Endodermal cell (in vitro differentiated cells): ENCODE data around the gene JSRP1. TPM values are rescaled to one million over a fixed set of nuclear protein-coding genes. Genes with fewer than 3 reads are reported as not detected.

Source experiments
- DNase-seq: peaks from one replicate; pipeline ENCODE4 v3.0.0-alpha.2; 2017
- H3K27ac ChIP-seq: 2 replicates; pipeline ENCODE4 v1.5.1; 2013; ENCODE audit warnings: mild to moderate bottlenecking, low read depth, low read length, moderate library complexity
- H3K27me3 ChIP-seq: 2 replicates; pipeline ENCODE4 v1.6.1; 2013; ENCODE audit warnings: mild to moderate bottlenecking, low read length, moderate library complexity; ENCODE audit not compliant: insufficient read depth, control insufficient read depth, poor library complexity, severe bottlenecking
- H3K36me3 ChIP-seq: 2 replicates; pipeline ENCODE4 v1.7.0; 2013; ENCODE audit warnings: mild to moderate bottlenecking, low read length, moderate library complexity; ENCODE audit not compliant: control insufficient read depth, insufficient read depth
- H3K4me1 ChIP-seq: one replicate; pipeline ENCODE4 v1.7.0; 2013; ENCODE audit warnings: low read length; ENCODE audit not compliant: control insufficient read depth, insufficient read depth
- H3K4me3 ChIP-seq: 2 replicates; pipeline ENCODE4 v1.5.1; 2013; ENCODE audit warnings: mild to moderate bottlenecking, low read length, moderate library complexity
- H3K9ac ChIP-seq: 2 replicates; pipeline ENCODE4 v1.6.1; 2013; ENCODE audit warnings: mild to moderate bottlenecking, low read length, moderate library complexity; ENCODE audit not compliant: poor library complexity, severe bottlenecking; ENCODE audit errors: extremely low read depth
- H3K9me3 ChIP-seq: 2 replicates; pipeline ENCODE4 v1.6.1; 2013; ENCODE audit warnings: mild to moderate bottlenecking, low read length, moderate library complexity; ENCODE audit not compliant: control insufficient read depth
- H3K27ac Mint-ChIP-seq: 2 replicates; pipeline ENCODE4 v1.8.0; 2020; ENCODE audit warnings: mixed read lengths
- H3K27me3 Mint-ChIP-seq: 2 replicates; pipeline ENCODE4 v1.8.0; 2021; ENCODE audit warnings: mild to moderate bottlenecking, mixed read lengths; ENCODE audit not compliant: insufficient read depth
- H3K36me3 Mint-ChIP-seq: 2 replicates; pipeline ENCODE4 v1.8.0; 2020; ENCODE audit warnings: low read depth, mixed read lengths
- H3K4me1 Mint-ChIP-seq: 2 replicates; pipeline ENCODE4 v1.8.0; 2020; ENCODE audit warnings: mixed read lengths
- H3K4me3 Mint-ChIP-seq: 2 replicates; pipeline ENCODE4 v1.8.0; 2020; ENCODE audit warnings: mild to moderate bottlenecking, moderate library complexity, mixed read lengths
- H3K9me3 Mint-ChIP-seq: 2 replicates; pipeline ENCODE4 v1.8.0; 2020; ENCODE audit warnings: mild to moderate bottlenecking, mixed read lengths
- WGBS, 2 experiments: methylation state at CpG; one replicate each; pipeline versions ENCODE4 v1.1.5 to v1.1.7; 2013; ENCODE audit warnings: missing lambda C conversion rate in 2 of 2, mixed read lengths in 1 of 2; ENCODE audit not compliant: insufficient coverage in 1 of 2, insufficient read length in 1 of 2; 5-methylcytosine and 5-hydroxymethylcytosine counted together
- total RNA-seq, 2 donors: library from RNA; stranded (reverse); fragmentation: NEBNext Ultra II Directional in 1 of 2; extraction: Animal tissue kit (Norgen Biotek cat#: 25700) in 1 of 2; gene quantifications; 2 replicates in 1 of 2; 3 replicates in 1 of 2; pipeline ENCODE4 v1.2.1, GENCODE V29; 2021
- TF ChIP-seq, protein P1 (sequence below): fragments of 200-600 bp; sonication (generic); conservative IDR thresholded peaks from 2 replicates; pipeline ENCODE4 v1.5.0; 2021; ENCODE audit warnings: antibody characterized with exemption, mild to moderate bottlenecking

Gene JSRP1
- total RNA-seq, 2 donors from 2014 or later: 0.66 to 0.89 TPM

DNA sequence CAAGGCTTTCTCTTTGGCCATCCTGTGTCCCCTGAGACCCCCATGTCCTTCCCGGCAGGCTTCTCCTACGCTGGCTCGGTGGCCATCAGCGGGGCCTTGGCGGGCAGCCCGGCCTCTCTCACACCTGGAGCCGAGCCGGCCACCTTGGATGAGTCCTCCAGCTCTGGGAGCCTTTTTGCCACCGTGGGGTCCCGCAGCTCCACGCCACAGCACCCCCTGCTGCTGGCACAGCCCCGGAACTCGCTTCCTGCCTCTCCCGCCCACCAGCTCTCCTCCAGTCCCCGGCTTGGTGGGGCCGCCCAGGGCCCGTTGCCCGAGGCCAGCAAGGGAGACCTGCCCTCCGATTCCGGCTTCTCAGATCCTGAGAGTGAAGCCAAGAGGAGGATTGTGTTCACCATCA is 34.3 kb downstream of the JSRP1 start:
- Histone ChIP-seq H3K9ac (no peak overlapping the region), H3K4me1 (no peaks in the 10 kb centered on the region), H3K9me3 (no peaks in the 10 kb centered on the region), H3K4me3 (no peak overlapping the region), H3K27me3 (no peaks in the 10 kb centered on the region), H3K36me3 (peaks cover 15% of the 10 kb centered on the region), H3K27ac (no peak overlapping the region)
- DNase-seq: no peak
- H3K4me1 Mint-ChIP-seq: no peaks in the 10 kb centered on the region
- H3K27me3 Mint-ChIP-seq: no peaks in the 10 kb centered on the region
- H3K36me3 Mint-ChIP-seq: peaks cover 47% of the 10 kb centered on the region
- H3K9me3 Mint-ChIP-seq: no peaks in the 10 kb centered on the region
- H3K27ac Mint-ChIP-seq: no peak overlapping the region
- TF ChIP-seq, protein P1, sequence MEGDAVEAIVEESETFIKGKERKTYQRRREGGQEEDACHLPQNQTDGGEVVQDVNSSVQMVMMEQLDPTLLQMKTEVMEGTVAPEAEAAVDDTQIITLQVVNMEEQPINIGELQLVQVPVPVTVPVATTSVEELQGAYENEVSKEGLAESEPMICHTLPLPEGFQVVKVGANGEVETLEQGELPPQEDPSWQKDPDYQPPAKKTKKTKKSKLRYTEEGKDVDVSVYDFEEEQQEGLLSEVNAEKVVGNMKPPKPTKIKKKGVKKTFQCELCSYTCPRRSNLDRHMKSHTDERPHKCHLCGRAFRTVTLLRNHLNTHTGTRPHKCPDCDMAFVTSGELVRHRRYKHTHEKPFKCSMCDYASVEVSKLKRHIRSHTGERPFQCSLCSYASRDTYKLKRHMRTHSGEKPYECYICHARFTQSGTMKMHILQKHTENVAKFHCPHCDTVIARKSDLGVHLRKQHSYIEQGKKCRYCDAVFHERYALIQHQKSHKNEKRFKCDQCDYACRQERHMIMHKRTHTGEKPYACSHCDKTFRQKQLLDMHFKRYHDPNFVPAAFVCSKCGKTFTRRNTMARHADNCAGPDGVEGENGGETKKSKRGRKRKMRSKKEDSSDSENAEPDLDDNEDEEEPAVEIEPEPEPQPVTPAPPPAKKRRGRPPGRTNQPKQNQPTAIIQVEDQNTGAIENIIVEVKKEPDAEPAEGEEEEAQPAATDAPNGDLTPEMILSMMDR: peak; percentile 36
- WGBS, 2 experiments: 92 to 94% methylated on average over 12 to 20 of the region's 20 CpGs
- H3K4me3 Mint-ChIP-seq: no peak overlapping the region

GRCh38 chr19:2221250-2221831 is 34.9 kb downstream of the JSRP1 start:
- Mint-ChIP-seq H3K27ac (no peak overlapping the region), H3K9me3 (no peaks in the 10 kb centered on the region), H3K27me3 (no peaks in the 10 kb centered on the region), H3K36me3 (peaks cover 53% of the 10 kb centered on the region), H3K4me3 (no peak overlapping the region), H3K4me1 (no peaks in the 10 kb centered on the region)
- Histone ChIP-seq H3K9ac (no peak overlapping the region), H3K4me3 (no peak overlapping the region), H3K27ac (no peak overlapping the region), H3K36me3 (peaks cover 21% of the 10 kb centered on the region), H3K4me1 (no peaks in the 10 kb centered on the region), H3K9me3 (no peaks in the 10 kb centered on the region), H3K27me3 (no peaks in the 10 kb centered on the region)
- DNase-seq: no peak
- TF ChIP-seq, protein P1: no peak
- WGBS, 2 experiments: 89 to 94% methylated on average over 17 to 20 of the region's 20 CpGs

DNA sequence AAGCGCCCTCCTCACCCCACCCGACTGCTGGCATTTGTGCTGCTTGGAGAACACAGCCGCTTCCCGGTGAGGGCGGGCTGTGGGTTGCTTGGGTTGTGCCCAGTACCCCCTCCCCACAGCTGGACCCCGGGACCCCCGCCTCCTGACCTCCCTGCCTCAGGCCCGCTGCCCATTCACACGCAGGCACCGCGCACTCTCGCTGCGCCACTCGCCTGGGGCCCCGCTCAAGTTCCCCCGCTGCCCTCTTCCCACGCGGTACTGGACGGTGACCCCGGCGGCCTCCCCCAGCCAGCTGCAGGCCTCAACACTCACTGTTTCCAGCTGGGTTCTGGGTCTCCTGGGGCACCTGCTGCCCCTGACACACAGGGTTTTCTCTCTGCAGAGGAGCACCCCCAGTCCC is 36.5 kb downstream of the JSRP1 start:
- Histone ChIP-seq H3K4me1 (no peaks in the 10 kb centered on the region), H3K4me3 (no peak overlapping the region), H3K9ac (no peak overlapping the region), H3K36me3 (peaks cover 31% of the 10 kb centered on the region), H3K27ac (no peak overlapping the region), H3K9me3 (no peaks in the 10 kb centered on the region), H3K27me3 (no peaks in the 10 kb centered on the region)
- Mint-ChIP-seq H3K27ac (no peak overlapping the region), H3K4me1 (no peaks in the 10 kb centered on the region), H3K4me3 (no peak overlapping the region), H3K36me3 (peaks cover 48% of the 10 kb centered on the region), H3K9me3 (no peaks in the 10 kb centered on the region), H3K27me3 (no peaks in the 10 kb centered on the region)
- TF ChIP-seq, protein P1: no peak
- 97 to 99% methylated on average over 17 to 21 of the region's 21 CpGs for WGBS, 2 experiments
- no peak for DNase-seq
